Osteoblast (primary cell): ENCODE measurements around the gene LRRC63. TPM values are rescaled to one million over a fixed set of nuclear protein-coding genes. Genes with fewer than 3 reads are reported as not detected.
A peak's percentile ranks its signal among the peaks of the same experiment; 100 is the strongest.

ENCODE experiments used
- DNase-seq: peaks from one replicate; pipeline ENCODE4 v3.0.0; 2011; ENCODE audit warnings: low spot score, mixed read lengths; ENCODE audit not compliant: insufficient read length; ENCODE audit errors: missing footprints
- H2AFZ ChIP-seq: 2 replicates; pipeline ENCODE4 v1.6.0; 2011; ENCODE audit warnings: mild to moderate bottlenecking, low read length
- H3K27ac ChIP-seq: 2 replicates; pipeline ENCODE4 v1.5.1; 2011; ENCODE audit warnings: mild to moderate bottlenecking, low read depth, low read length, moderate library complexity
- H3K27me3 ChIP-seq: 2 replicates; pipeline ENCODE4 v1.6.0; 2012; ENCODE audit warnings: mild to moderate bottlenecking, control low read depth, inconsistent platforms, low read length, moderate library complexity; ENCODE audit not compliant: insufficient read depth
- H3K36me3 ChIP-seq: 2 replicates; pipeline ENCODE4 v1.5.1; 2011; ENCODE audit warnings: mild to moderate bottlenecking, low read length, control low read depth, moderate library complexity; ENCODE audit not compliant: insufficient read depth
- H3K4me1 ChIP-seq: 2 replicates; pipeline ENCODE4 v1.5.1; 2011; ENCODE audit warnings: mild to moderate bottlenecking, low read length, control low read depth, moderate library complexity; ENCODE audit not compliant: insufficient read depth
- H3K4me2 ChIP-seq: 2 replicates; pipeline ENCODE4 v1.6.0; 2011; ENCODE audit warnings: mild to moderate bottlenecking, low read length; ENCODE audit not compliant: insufficient read depth
- H3K4me3 ChIP-seq: fragments of 200-600 bp; sonication (generic); 3 replicates; pipeline ENCODE4 v1.5.1; 2012; ENCODE audit warnings: mild to moderate bottlenecking, low read length, inconsistent platforms; ENCODE audit not compliant: insufficient read depth
- H3K79me2 ChIP-seq: 2 replicates; pipeline ENCODE4 v1.6.0; 2012; ENCODE audit warnings: mild to moderate bottlenecking, low read length, control low read depth, inconsistent platforms; ENCODE audit not compliant: insufficient read depth
- H3K9me3 ChIP-seq: 2 replicates; pipeline ENCODE4 v1.5.1; 2011; ENCODE audit warnings: low read depth, low read length, control low read depth
- H4K20me1 ChIP-seq: 2 replicates; pipeline ENCODE4 v1.6.0; 2012; ENCODE audit warnings: mild to moderate bottlenecking, low read length, control low read depth; ENCODE audit not compliant: insufficient read depth
- small RNA-seq: library from RNA; depleted of rRNA; stranded (forward); fragments of <200 nt; gene quantifications from one replicate; pipeline ENCODE3, GENCODE V24; 2012
- total RNA-seq: library from RNA; depleted of rRNA; stranded (reverse); fragments of >200 nt; gene quantifications from 2 replicates; pipeline ENCODE4 v1.2.3, GENCODE V29; 2012
- TF ChIP-seq, protein P1 (sequence below): IDR thresholded peaks from 2 replicates; pipeline ENCODE4 v1.5.1; 2011; ENCODE audit warnings: mild to moderate bottlenecking, low read depth, low read length, moderate library complexity; ENCODE audit errors: extremely low read depth

The LRRC63 gene
- total RNA-seq, 1 donor, result not detected

DNA sequence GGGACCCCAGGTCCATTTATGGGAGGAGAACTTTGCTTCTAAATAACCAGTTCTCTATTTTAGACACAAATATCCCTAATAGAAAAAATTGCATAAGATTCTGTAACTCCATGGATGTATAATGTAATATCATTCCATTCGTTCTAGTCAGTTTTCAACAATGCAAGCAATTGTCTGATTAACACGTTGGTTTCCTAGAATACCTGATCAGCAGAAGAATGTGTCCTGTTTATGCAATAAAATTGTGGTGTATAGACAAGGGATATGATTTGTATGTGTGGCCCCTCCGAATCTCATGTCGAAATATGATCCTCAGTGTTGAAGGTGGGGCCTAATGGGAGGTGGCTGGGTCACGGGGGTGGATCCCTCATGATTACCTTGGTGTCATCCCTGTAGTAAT lies 113.2 kb downstream of the LRRC63 start:
- Histone ChIP-seq H3K36me3 (no peaks in the 10 kb centered on the region), H3K27ac (no peak overlapping the region), H3K4me2 (no peak overlapping the region), H3K9me3 (no peaks in the 10 kb centered on the region), H2AFZ (no peak overlapping the region), H3K4me3 (no peak overlapping the region), H4K20me1 (no peaks in the 10 kb centered on the region), H3K79me2 (no peaks in the 10 kb centered on the region), H3K27me3 (no peaks in the 10 kb centered on the region), H3K4me1 (peaks cover 6% of the 10 kb centered on the region)
- peak; percentile 82 for DNase-seq
- TF ChIP-seq, protein P1, sequence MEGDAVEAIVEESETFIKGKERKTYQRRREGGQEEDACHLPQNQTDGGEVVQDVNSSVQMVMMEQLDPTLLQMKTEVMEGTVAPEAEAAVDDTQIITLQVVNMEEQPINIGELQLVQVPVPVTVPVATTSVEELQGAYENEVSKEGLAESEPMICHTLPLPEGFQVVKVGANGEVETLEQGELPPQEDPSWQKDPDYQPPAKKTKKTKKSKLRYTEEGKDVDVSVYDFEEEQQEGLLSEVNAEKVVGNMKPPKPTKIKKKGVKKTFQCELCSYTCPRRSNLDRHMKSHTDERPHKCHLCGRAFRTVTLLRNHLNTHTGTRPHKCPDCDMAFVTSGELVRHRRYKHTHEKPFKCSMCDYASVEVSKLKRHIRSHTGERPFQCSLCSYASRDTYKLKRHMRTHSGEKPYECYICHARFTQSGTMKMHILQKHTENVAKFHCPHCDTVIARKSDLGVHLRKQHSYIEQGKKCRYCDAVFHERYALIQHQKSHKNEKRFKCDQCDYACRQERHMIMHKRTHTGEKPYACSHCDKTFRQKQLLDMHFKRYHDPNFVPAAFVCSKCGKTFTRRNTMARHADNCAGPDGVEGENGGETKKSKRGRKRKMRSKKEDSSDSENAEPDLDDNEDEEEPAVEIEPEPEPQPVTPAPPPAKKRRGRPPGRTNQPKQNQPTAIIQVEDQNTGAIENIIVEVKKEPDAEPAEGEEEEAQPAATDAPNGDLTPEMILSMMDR, result no peak

Small RNA genes within 50 kb of the gene (small RNA-seq; reads per million reads assigned to genes)
- gene RN7SKP5, result not detected
- not detected for gene RN7SL288P

Other genes starting within 250 kb of the LRRC63 start
- 19.5 and 22.1 TPM in 2 replicates for gene ZC3H13, start 159.2 kb upstream of the LRRC63 start, total RNA-seq
- not detected in 2 replicates for gene CPB2, start 106.9 kb upstream of the LRRC63 start, total RNA-seq
- 0.59 and 1.4 TPM in 2 replicates for gene LCP1, start 29.8 kb upstream of the LRRC63 start, total RNA-seq
- 6.5 and 7.4 TPM in 2 replicates for gene RUBCNL, start 175.3 kb downstream of the LRRC63 start, total RNA-seq